Measurements from ENCODE around the gene NCEH1. TPM values are rescaled to one million over a fixed set of nuclear protein-coding genes. Genes with fewer than 3 reads are reported as not detected.

Gene NCEH1
- total and polyA plus RNA-seq, 2 of the 13 experiments (the other 11 are each of a cell fraction or from before 2014, with no cell fraction given), result 12.9 to 21.4 TPM

DNA sequence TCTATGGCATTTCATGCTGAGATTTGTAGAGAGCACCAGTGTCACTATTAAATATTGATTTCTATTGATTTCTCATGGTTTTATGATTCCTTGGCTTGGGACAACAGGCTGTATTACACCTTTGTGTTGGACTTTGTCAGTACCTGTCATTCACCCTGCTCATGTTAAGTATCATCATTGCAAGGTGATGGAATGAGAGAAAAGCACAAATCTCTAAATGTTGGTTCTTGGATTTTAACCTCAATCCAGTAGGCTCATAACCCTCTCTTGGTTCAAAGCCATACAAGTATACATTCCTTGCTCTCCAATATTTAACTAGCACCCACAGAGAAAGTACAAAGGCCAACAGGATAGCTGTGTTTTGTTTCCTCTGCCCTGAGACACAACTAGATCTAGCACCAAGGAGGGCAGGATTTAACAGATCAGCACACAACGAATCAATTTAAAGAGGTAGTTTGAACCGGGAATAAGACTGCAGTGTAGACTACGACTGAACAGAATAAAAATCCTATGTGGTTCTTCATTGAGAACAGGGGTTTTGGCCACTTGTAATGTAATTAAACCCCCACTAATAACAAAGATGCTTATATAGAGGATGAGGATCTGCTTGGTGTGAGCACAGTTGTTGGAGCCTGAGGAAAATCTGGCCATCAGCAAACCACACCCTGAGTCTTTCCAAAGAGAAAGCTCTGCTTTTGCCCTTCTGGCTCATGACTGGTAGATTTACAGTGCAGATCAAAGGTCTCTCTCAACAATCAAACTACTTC is 109.6 kb downstream of the NCEH1 start (continued):
- TF ChIP-seq, protein P1, sequence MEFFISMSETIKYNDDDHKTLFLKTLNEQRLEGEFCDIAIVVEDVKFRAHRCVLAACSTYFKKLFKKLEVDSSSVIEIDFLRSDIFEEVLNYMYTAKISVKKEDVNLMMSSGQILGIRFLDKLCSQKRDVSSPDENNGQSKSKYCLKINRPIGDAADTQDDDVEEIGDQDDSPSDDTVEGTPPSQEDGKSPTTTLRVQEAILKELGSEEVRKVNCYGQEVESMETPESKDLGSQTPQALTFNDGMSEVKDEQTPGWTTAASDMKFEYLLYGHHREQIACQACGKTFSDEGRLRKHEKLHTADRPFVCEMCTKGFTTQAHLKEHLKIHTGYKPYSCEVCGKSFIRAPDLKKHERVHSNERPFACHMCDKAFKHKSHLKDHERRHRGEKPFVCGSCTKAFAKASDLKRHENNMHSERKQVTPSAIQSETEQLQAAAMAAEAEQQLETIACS (CRISPR knock-in tag; IDR thresholded peaks at IDR 0.05), result no peak
- TF ChIP-seq, protein P2, sequence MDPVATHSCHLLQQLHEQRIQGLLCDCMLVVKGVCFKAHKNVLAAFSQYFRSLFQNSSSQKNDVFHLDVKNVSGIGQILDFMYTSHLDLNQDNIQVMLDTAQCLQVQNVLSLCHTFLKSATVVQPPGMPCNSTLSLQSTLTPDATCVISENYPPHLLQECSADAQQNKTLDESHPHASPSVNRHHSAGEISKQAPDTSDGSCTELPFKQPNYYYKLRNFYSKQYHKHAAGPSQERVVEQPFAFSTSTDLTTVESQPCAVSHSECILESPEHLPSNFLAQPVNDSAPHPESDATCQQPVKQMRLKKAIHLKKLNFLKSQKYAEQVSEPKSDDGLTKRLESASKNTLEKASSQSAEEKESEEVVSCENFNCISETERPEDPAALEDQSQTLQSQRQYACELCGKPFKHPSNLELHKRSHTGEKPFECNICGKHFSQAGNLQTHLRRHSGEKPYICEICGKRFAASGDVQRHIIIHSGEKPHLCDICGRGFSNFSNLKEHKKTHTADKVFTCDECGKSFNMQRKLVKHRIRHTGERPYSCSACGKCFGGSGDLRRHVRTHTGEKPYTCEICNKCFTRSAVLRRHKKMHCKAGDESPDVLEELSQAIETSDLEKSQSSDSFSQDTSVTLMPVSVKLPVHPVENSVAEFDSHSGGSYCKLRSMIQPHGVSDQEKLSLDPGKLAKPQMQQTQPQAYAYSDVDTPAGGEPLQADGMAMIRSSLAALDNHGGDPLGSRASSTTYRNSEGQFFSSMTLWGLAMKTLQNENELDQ (CRISPR knock-in tag; IDR thresholded peaks at IDR 0.05; ENCODE audit: borderline replicate concordance), result no peak
- TF ChIP-seq, protein P3, sequence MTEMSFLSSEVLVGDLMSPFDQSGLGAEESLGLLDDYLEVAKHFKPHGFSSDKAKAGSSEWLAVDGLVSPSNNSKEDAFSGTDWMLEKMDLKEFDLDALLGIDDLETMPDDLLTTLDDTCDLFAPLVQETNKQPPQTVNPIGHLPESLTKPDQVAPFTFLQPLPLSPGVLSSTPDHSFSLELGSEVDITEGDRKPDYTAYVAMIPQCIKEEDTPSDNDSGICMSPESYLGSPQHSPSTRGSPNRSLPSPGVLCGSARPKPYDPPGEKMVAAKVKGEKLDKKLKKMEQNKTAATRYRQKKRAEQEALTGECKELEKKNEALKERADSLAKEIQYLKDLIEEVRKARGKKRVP (CRISPR knock-in tag; IDR thresholded peaks at IDR 0.05), result no peak
- TF ChIP-seq HDAC6 (IDR thresholded peaks at IDR 0.05; ENCODE audit: low read depth, low read length) (no peak), ZNF251 (CRISPR knock-in tag; IDR thresholded peaks at IDR 0.05) (no peak), ZNF329 (CRISPR knock-in tag; IDR thresholded peaks at IDR 0.05; ENCODE audit: low read depth) (no peak), PITX1 (CRISPR knock-in tag; IDR thresholded peaks at IDR 0.05) (peak; percentile 73; the same call in 1 of the 2 replicates), SRF (IDR thresholded peaks at IDR 0.05; ENCODE audit: low read depth, low read length) (no peak), KAT7 (CRISPR knock-in tag; IDR thresholded peaks at IDR 0.05; ENCODE audit: borderline replicate concordance) (0 out of 2 replicates have a peak, but pooled peaks have one; percentile 26), ARHGAP35 (CRISPR knock-in tag; IDR thresholded peaks at IDR 0.05; ENCODE audit: borderline replicate concordance) (no peak), FOSL1 (CRISPR knock-in tag; IDR thresholded peaks at IDR 0.05; ENCODE audit: borderline replicate concordance) (no peak), ZBTB3 (CRISPR knock-in tag; IDR thresholded peaks at IDR 0.05; ENCODE audit: borderline replicate concordance, low read depth) (no peak), ZNF550 (CRISPR knock-in tag; IDR thresholded peaks at IDR 0.05; ENCODE audit: borderline replicate concordance) (no peak), CREB1 (IDR thresholded peaks at IDR 0.05) (no peak), CREB1 (CRISPR knock-in tag; IDR thresholded peaks at IDR 0.05) (0 out of 2 replicates have a peak, but pooled peaks have one; percentile 22), RFX1 (IDR thresholded peaks at IDR 0.05) (no peak), ZNF292 (CRISPR knock-in tag; IDR thresholded peaks at IDR 0.05; ENCODE audit: borderline replicate concordance, low read depth) (peak; percentile 75; the same call in 1 of the 2 replicates), ZNF724P (CRISPR knock-in tag; IDR thresholded peaks at IDR 0.05; ENCODE audit: borderline replicate concordance) (no peak), ZNF234 (CRISPR knock-in tag; conservative IDR thresholded peaks at IDR 0.05) (no peak), MED13 (CRISPR knock-in tag; IDR thresholded peaks at IDR 0.05) (no peak), LCORL (IDR thresholded peaks at IDR 0.05) (no peak), LCORL (CRISPR knock-in tag; IDR thresholded peaks at IDR 0.05) (peak; percentile 28; the same call in 1 of the 2 replicates), RFXAP (CRISPR knock-in tag; IDR thresholded peaks at IDR 0.05; ENCODE audit: borderline replicate concordance) (no peak)
- TF ChIP-seq, protein P4, sequence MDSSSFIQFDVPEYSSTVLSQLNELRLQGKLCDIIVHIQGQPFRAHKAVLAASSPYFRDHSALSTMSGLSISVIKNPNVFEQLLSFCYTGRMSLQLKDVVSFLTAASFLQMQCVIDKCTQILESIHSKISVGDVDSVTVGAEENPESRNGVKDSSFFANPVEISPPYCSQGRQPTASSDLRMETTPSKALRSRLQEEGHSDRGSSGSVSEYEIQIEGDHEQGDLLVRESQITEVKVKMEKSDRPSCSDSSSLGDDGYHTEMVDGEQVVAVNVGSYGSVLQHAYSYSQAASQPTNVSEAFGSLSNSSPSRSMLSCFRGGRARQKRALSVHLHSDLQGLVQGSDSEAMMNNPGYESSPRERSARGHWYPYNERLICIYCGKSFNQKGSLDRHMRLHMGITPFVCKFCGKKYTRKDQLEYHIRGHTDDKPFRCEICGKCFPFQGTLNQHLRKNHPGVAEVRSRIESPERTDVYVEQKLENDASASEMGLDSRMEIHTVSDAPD (CRISPR knock-in tag; IDR thresholded peaks at IDR 0.05), result no peak
